Gastrocnemius medialis (tissue), 4 donors: ENCODE results near the gene PLA2G6.

ENCODE experiments used
- POLR2A ChIP-seq, 2 donors: fragments of 450-650 bp; IDR thresholded peaks; one replicate each; pipeline ENCODE4 v1.6.1; 2017; ENCODE audit warnings: antibody characterized with exemption in 2 of 2, mild to moderate bottlenecking in 2 of 2, moderate library complexity in 2 of 2
- TF ChIP-seq, protein P1 (sequence below), 5 experiments: fragments of 450-650 bp in 3 of 5; fragments of 200-600 bp in 2 of 5; sonication (generic) in 2 of 5; IDR thresholded peaks in 4 of 5; conservative IDR thresholded peaks in 1 of 5; 1 replicate in 4 of 5; 2 replicates in 1 of 5; pipeline ENCODE4 v1.5.1; 2016 to 2019; ENCODE audit warnings: antibody characterized with exemption in 5 of 5, mild to moderate bottlenecking in 3 of 5, moderate library complexity in 3 of 5

DNA sequence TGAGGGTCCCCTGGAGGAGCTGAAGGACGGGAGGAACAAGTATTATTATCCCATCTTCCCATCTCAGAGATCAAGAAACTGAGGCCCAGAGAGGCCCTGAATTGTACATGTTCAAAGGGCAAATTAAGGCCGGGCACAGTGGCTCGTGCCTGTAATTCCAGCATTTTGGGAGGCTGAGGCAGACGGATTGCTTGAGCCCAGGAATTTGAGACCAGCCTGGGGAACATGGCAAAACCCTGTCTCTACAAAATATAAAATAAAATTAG, 8.1 kb downstream of the PLA2G6 start:
- TF ChIP-seq, protein P1, sequence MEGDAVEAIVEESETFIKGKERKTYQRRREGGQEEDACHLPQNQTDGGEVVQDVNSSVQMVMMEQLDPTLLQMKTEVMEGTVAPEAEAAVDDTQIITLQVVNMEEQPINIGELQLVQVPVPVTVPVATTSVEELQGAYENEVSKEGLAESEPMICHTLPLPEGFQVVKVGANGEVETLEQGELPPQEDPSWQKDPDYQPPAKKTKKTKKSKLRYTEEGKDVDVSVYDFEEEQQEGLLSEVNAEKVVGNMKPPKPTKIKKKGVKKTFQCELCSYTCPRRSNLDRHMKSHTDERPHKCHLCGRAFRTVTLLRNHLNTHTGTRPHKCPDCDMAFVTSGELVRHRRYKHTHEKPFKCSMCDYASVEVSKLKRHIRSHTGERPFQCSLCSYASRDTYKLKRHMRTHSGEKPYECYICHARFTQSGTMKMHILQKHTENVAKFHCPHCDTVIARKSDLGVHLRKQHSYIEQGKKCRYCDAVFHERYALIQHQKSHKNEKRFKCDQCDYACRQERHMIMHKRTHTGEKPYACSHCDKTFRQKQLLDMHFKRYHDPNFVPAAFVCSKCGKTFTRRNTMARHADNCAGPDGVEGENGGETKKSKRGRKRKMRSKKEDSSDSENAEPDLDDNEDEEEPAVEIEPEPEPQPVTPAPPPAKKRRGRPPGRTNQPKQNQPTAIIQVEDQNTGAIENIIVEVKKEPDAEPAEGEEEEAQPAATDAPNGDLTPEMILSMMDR (IDR thresholded peaks at IDR 0.05 in 4 of 5, conservative IDR thresholded peaks at IDR 0.05 in 1 of 5): no peak
- TF ChIP-seq POLR2A (IDR thresholded peaks at IDR 0.05): no peak
